Glutamatergic neuron (in vitro differentiated cells): ENCODE measurements around the gene CA6. TPM values are rescaled to one million over a fixed set of nuclear protein-coding genes. Genes with fewer than 3 reads are reported as not detected.
"Not testable (repeated sequence)": the region's sequence is repeated elsewhere in the genome, so short reads cannot be mapped to it uniquely, and the experiment has no call there.

Experiments
- DNase-seq: peaks from one replicate; pipeline ENCODE4 v3.0.0; 2022
- H3K27ac Mint-ChIP-seq: one replicate; pipeline ENCODE4 v1.8.0; 2020; ENCODE audit warnings: mild to moderate bottlenecking, mixed read lengths, inconsistent platforms; ENCODE audit not compliant: unreplicated experiment
- H3K27me3 Mint-ChIP-seq: one replicate; pipeline ENCODE4 v1.8.0; 2020; ENCODE audit warnings: mild to moderate bottlenecking, moderate library complexity, mixed read lengths, inconsistent platforms; ENCODE audit not compliant: unreplicated experiment
- H3K36me3 Mint-ChIP-seq: one replicate; pipeline ENCODE4 v1.8.0; 2020; ENCODE audit warnings: mild to moderate bottlenecking, mixed read lengths, inconsistent platforms; ENCODE audit not compliant: unreplicated experiment
- H3K4me1 Mint-ChIP-seq: one replicate; pipeline ENCODE4 v1.8.0; 2020; ENCODE audit warnings: mild to moderate bottlenecking, low read depth, mixed read lengths, inconsistent platforms; ENCODE audit not compliant: unreplicated experiment
- H3K4me3 Mint-ChIP-seq: one replicate; pipeline ENCODE4 v1.8.0; 2020; ENCODE audit warnings: mild to moderate bottlenecking, mixed read lengths, inconsistent platforms; ENCODE audit not compliant: unreplicated experiment
- H3K9me3 Mint-ChIP-seq: one replicate; pipeline ENCODE4 v1.8.0; 2020; ENCODE audit warnings: mild to moderate bottlenecking, moderate library complexity, mixed read lengths, inconsistent platforms; ENCODE audit not compliant: unreplicated experiment
- CTCF ChIP-seq: fragments of 200-600 bp; sonication (generic); IDR thresholded peaks from one replicate; pipeline ENCODE4 v1.5.0; 2021; ENCODE audit not compliant: partially characterized antibody, unreplicated experiment
- long read RNA-seq: library from polyadenylated mRNA; unstranded; transcript quantifications from one replicate; pipeline ENCODE4 v2.0.0, GENCODE V29; 2020; ENCODE audit not compliant: unreplicated experiment
- total RNA-seq: library from RNA; stranded (reverse); fragmentation: NEBNext Ultra II Directional; extraction: Animal tissue kit (Norgen Biotek cat#: 25700); gene quantifications from one replicate; pipeline ENCODE4 v1.2.1, GENCODE V29; 2021; ENCODE audit not compliant: unreplicated experiment

CA6 gene
- not detected for total RNA-seq
- long read RNA-seq: 0 reads

GRCh38 chr1:8945568-8945967 is at the start of gene CA6:
Gene CA6 (plus strand): TSS chr1:8945868. CDS start chr1:8945887, 19 bp downstream.
- Mint-ChIP-seq H3K4me1 (peaks cover 7% of the 10 kb centered on the region), H3K36me3 (no peaks in the 10 kb centered on the region), H3K4me3 (no peak within 1 kb of the TSS), H3K27ac (no peak within 1 kb of the TSS), H3K9me3 (peaks cover 2% of the 10 kb centered on the region), H3K27me3 (peaks cover 6% of the 10 kb centered on the region)
- TF ChIP-seq CTCF: no peak
- no peak for DNase-seq

- not testable (repeated sequence) for H3K27ac Mint-ChIP-seq, H3K4me3 Mint-ChIP-seq, DNase-seq, H3K36me3 Mint-ChIP-seq, H3K27me3 Mint-ChIP-seq, H3K9me3 Mint-ChIP-seq, H3K4me1 Mint-ChIP-seq
Measured at GRCh38 chr1:8896775-8897174, 48.9 kb upstream of the CA6 start.

GRCh38 chr1:8897505-8897904 is 48.2 kb upstream of the CA6 start:
- H3K27me3 Mint-ChIP-seq, H3K4me1 Mint-ChIP-seq, H3K4me3 Mint-ChIP-seq, H3K36me3 Mint-ChIP-seq, DNase-seq, H3K9me3 Mint-ChIP-seq, H3K27ac Mint-ChIP-seq: not testable (repeated sequence)

GRCh38 chr1:8898418-8898817 is 47.2 kb upstream of the CA6 start:
- DNase-seq, H3K36me3 Mint-ChIP-seq, H3K9me3 Mint-ChIP-seq, H3K4me3 Mint-ChIP-seq, H3K27me3 Mint-ChIP-seq, H3K4me1 Mint-ChIP-seq, H3K27ac Mint-ChIP-seq: not testable (repeated sequence)

- DNase-seq: no peak
- no peaks in the 10 kb centered on the region for H3K36me3 Mint-ChIP-seq
Measured at GRCh38 chr1:8899046-8899445, 46.6 kb upstream of the CA6 start.

GRCh38 chr1:8900684-8901083 is 45.0 kb upstream of the CA6 start:
- not testable (repeated sequence) for H3K4me3 Mint-ChIP-seq, DNase-seq, H3K27me3 Mint-ChIP-seq, H3K4me1 Mint-ChIP-seq, H3K36me3 Mint-ChIP-seq, H3K9me3 Mint-ChIP-seq, H3K27ac Mint-ChIP-seq

More at GRCh38 chr1:8899046-8899445, 46.6 kb upstream of the CA6 start:
- H3K9me3 Mint-ChIP-seq: no peaks in the 10 kb centered on the region
- no peak overlapping the region for H3K27ac Mint-ChIP-seq
- no peak for TF ChIP-seq CTCF
- H3K4me1 Mint-ChIP-seq: no peaks in the 10 kb centered on the region
- H3K27me3 Mint-ChIP-seq: peaks cover 2% of the 10 kb centered on the region
- H3K4me3 Mint-ChIP-seq: no peak overlapping the region

GRCh38 chr1:8902765-8903164 is 42.9 kb upstream of the CA6 start:
- DNase-seq: no peak
- Mint-ChIP-seq H3K27me3 (peaks cover 2% of the 10 kb centered on the region), H3K4me1 (no peaks in the 10 kb centered on the region), H3K27ac (no peak overlapping the region), H3K36me3 (no peaks in the 10 kb centered on the region), H3K9me3 (no peaks in the 10 kb centered on the region), H3K4me3 (no peak overlapping the region)
- TF ChIP-seq CTCF: no peak
